Natural killer cell treated with Interleukin-12 subunit alpha and Interleukin-12 subunit beta and Interleukin-15 and Interleukin-18, amount 100 ng/mL, for 72 hours (primary cell): ENCODE results near the gene DDX4. TPM values are rescaled to one million over a fixed set of nuclear protein-coding genes. Genes with fewer than 3 reads are reported as not detected.
"Not testable (repeated sequence)": the region's sequence is repeated elsewhere in the genome, so short reads cannot be mapped to it uniquely, and the experiment has no call there.

Experiments used
- ATAC-seq, 2 donors: fragments of 150-1000 bp; cut with Tn5 transposase in 1 of 2; sonication (Bioruptor Pico), chemical (Tn5 transposase) in 1 of 2; 2 replicates each; pipeline ENCODE4 v1.10.0; 2021
- DNase-seq: peaks from one replicate; pipeline ENCODE4 v3.0.0; 2022; ENCODE audit warnings: low spot score
- H3K27ac Mint-ChIP-seq, 2 donors: 1 replicate in 1 of 2; 2 replicates in 1 of 2; pipeline ENCODE4 v1.8.0; 2022; ENCODE audit warnings: mixed read lengths in 2 of 2, mild to moderate bottlenecking in 1 of 2, moderate library complexity in 1 of 2
- H3K27me3 Mint-ChIP-seq, 2 donors: 1 replicate in 1 of 2; 2 replicates in 1 of 2; pipeline ENCODE4 v1.8.0; 2022; ENCODE audit warnings: mixed read lengths in 2 of 2
- H3K36me3 Mint-ChIP-seq: one replicate; pipeline ENCODE4 v1.8.0; 2022; ENCODE audit warnings: mixed read lengths
- H3K4me1 Mint-ChIP-seq, 2 donors: 1 replicate in 1 of 2; 2 replicates in 1 of 2; pipeline ENCODE4 v1.8.0; 2022; ENCODE audit warnings: low read depth in 2 of 2, mixed read lengths in 2 of 2, mild to moderate bottlenecking in 1 of 2
- H3K4me3 Mint-ChIP-seq: one replicate; pipeline ENCODE4 v1.8.0; 2022; ENCODE audit warnings: mixed read lengths
- H3K9me3 Mint-ChIP-seq: 2 replicates; pipeline ENCODE4 v1.8.0; 2022; ENCODE audit warnings: mixed read lengths
- total RNA-seq, 2 donors: library from RNA; stranded (reverse); gene quantifications; one replicate each; pipeline ENCODE4 v1.2.3, GENCODE V29; 2022

DDX4 gene
- not detected for total RNA-seq

GRCh38 chr5:55737793-55738192, at the start of gene DDX4:
DDX4 (plus strand) TSS chr5:55738061; CDS start chr5:55738964, 903 bp downstream.
- no peaks in the 10 kb centered on the region for H3K36me3 Mint-ChIP-seq
- no peak within 1 kb of the TSS for H3K27ac Mint-ChIP-seq
- no peak for ATAC-seq
- no peaks in the 10 kb centered on the region for H3K4me1 Mint-ChIP-seq
- no peaks in the 10 kb centered on the region for H3K9me3 Mint-ChIP-seq
- H3K4me3 Mint-ChIP-seq: no peak within 1 kb of the TSS
- peaks cover 7 to 9% of the 10 kb centered on the region in 2 donors for H3K27me3 Mint-ChIP-seq
- no peak for DNase-seq

DNA sequence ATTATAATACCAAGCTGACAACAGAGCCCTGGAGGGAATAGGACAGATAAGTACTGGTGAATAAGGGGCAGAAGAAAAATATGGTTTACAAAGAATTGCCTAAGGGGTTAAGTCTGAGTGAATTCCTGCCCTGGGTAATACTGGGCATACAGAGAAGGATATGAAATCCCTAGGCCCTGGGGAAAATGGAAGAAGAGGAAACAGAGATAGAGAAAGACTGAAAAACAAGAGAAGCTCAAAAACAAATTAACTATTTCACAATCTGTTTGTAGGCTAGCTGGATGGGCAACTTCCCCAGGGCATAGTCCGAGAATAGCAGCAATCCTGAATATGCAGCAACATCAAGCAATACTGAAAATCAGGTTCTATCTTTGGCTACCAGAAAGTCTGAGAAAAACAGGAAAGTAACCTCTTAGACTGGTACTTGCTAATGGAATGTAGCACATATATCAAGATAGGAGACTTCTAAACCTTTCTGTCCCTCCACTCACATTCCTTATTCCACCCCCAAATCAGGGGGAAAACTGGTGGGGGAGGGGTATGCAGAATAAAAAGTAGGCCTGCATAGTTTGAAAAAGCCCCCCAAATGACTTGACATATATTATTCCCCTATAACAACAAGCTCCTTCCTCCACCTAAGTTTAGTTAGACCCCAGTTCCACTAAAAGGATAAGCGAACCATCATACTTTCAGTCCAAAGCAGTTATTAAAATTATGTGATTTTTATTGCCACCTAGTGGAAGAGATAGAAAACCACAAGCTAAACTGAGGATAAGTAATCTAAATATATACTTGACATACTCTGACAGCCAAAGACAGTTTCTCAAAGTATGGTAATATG, 46.4 kb upstream of the DDX4 start:
- Mint-ChIP-seq H3K4me1 (no peaks in the 10 kb centered on the region), H3K27ac (no peak overlapping the region), H3K9me3 (no peaks in the 10 kb centered on the region), H3K27me3 (no peaks in the 10 kb centered on the region), H3K36me3 (no peaks in the 10 kb centered on the region), H3K4me3 (no peak overlapping the region)
- DNase-seq: no peak
- no peak for ATAC-seq

- no peak overlapping the region for H3K4me3 Mint-ChIP-seq
- no peak overlapping the region for H3K27ac Mint-ChIP-seq
- no peaks in the 10 kb centered on the region for H3K36me3 Mint-ChIP-seq
- H3K4me1 Mint-ChIP-seq: no peaks in the 10 kb centered on the region
- no peaks in the 10 kb centered on the region for H3K27me3 Mint-ChIP-seq
- DNase-seq (no peak), ATAC-seq (no peak)
- no peaks in the 10 kb centered on the region for H3K9me3 Mint-ChIP-seq
These were observed 45.8 kb upstream of the DDX4 start for GRCh38 chr5:55692106-55692417.

DNA sequence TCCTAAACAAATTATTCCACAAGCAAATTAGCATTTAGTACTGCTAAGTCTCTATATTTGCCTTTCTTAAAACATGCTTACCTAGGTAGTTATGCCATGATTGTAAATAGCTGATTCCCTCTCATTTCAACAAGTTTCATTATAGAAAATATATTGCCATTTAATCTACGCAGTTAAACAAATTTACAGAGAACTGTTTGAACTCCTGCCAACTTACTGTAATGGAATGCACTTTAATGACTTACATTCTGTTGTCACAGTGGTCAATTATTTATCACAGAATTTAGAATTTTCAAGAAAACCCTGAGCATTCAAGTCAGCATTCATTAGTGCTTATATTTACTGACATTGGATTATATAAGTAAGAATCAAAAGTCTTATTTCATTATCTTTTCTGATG, 45.4 kb upstream of the DDX4 start:
- H3K36me3 Mint-ChIP-seq: no peaks in the 10 kb centered on the region
- DNase-seq (no peak), ATAC-seq (no peak)
- no peaks in the 10 kb centered on the region for H3K9me3 Mint-ChIP-seq
- no peaks in the 10 kb centered on the region for H3K27me3 Mint-ChIP-seq
- no peaks in the 10 kb centered on the region for H3K4me1 Mint-ChIP-seq
- no peak overlapping the region for H3K27ac Mint-ChIP-seq
- no peak overlapping the region for H3K4me3 Mint-ChIP-seq

DNA sequence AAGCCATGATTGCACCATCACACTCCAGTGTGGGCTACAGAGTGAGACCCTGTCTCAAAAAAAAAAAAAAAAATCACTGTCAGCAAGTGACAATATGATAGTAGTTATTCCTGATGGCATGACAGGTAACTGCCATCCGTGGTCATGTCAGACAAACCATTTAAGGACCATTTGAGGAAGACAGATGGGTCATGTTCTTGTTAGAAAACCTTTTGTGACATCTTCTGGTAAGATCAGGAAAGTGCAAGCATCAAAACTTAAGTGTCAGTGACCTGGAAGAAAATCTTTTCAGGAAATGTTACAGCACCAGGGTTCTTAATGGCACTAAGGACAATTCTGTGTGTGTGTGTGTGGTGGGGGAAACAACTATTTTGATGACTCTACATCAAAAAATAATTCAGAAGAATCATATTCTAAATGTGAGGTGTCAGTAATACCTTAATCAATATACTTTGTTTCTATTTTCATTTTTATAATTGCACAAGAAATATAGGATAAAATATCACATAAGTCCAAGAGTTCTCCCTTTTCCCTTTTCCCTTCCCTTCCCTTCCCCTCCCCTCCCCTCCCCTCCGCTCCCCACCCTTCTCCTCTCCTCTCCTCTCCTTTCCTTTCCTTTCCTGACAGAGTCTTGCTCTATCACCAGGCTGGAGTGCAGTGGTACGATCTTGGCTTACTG, 43.6 kb upstream of the DDX4 start:
- Mint-ChIP-seq H3K4me1 (no peaks in the 10 kb centered on the region), H3K9me3 (no peaks in the 10 kb centered on the region), H3K36me3 (no peaks in the 10 kb centered on the region), H3K27ac (no peak overlapping the region), H3K27me3 (no peaks in the 10 kb centered on the region), H3K4me3 (no peak overlapping the region)
- DNase-seq: no peak
- no peak for ATAC-seq

DNA sequence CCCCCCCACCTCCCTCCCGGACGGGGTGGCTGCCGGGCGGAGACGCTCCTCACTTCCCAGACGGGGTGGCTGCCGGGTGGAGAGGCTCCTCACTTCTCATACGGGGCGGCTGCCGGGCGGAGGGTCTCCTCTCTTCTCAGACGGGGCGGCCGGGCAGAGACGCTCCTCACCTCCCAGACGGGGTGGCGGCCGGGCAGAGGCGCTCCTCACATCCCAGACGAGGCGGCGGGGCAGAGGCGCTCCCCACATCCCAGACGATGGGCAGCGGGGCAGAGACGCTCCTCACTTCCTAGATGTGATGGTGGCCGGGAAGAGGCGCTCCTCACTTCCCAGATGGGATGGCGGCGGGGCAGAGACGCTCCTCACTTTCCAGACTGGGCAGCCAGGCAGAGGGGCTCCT, 41.2 kb upstream of the DDX4 start:
- H3K4me1 Mint-ChIP-seq, H3K4me3 Mint-ChIP-seq, H3K9me3 Mint-ChIP-seq, H3K36me3 Mint-ChIP-seq, DNase-seq, ATAC-seq, H3K27me3 Mint-ChIP-seq: not testable (repeated sequence)
- peak overlapping the region in 1 of 2 donors; percentile 21 for H3K27ac Mint-ChIP-seq

GRCh38 chr5:55699041-55699688, 38.7 kb upstream of the DDX4 start:
- Mint-ChIP-seq H3K4me3 (no peak overlapping the region), H3K4me1 (peaks cover 3 to 10% of the 10 kb centered on the region in 2 donors), H3K36me3 (no peaks in the 10 kb centered on the region), H3K27me3 (no peaks in the 10 kb centered on the region), H3K9me3 (no peaks in the 10 kb centered on the region), H3K27ac (peak overlapping the region in 1 of 2 donors; percentile 34)
- DNase-seq (no peak), ATAC-seq (no peak)

DNA sequence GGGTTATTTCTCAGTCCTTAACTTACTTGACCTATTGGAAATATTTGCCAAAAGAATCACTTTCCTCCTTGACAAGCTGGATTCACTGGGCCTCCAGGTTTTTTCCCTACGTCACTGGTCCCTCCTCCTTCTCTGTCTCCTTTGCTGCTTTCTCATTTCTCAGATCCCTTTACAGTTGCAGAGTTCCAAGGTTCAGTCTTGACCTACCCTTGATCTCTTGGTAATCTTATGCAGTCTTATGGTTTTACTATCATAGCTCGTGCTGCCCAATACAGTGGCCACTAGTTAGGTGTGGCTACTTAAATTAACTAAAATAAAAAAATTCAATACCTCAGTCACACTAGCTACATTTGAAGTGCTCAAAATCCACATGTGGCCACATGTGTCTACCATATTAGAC, 37.1 kb upstream of the DDX4 start:
- Mint-ChIP-seq H3K4me1 (peaks cover 3 to 10% of the 10 kb centered on the region in 2 donors), H3K36me3 (no peaks in the 10 kb centered on the region), H3K4me3 (no peak overlapping the region), H3K27ac (no peak overlapping the region), H3K9me3 (no peaks in the 10 kb centered on the region), H3K27me3 (no peaks in the 10 kb centered on the region)
- ATAC-seq (no peak), DNase-seq (no peak)

DNA sequence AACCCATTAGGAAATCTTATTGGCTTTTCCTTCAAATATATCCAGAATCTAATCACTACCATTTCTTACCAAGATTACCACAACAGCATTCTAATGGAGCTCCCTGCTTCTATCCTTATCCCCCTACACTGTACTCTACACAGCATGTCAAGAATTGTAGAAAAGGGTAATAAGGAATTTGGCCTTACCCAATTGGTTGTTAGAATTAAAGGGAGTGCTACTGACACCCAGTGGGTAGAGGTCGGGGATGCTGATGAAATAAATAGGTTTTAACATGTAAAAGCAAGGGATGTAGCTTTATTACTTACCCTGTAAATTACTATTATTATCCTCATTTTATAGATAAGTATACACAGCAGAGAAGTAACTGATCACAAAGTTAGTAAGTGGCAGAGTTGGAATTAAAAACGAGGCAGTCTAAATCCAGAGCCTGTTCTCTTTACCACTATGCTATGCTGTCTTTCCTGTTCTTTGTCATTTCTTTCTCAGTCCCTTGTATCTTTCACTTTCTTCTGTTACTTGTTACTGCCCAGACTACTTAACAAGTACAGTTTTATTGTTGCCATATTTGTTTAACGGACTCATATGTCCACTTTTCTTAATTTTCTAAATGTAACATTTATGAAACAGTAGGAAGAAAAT, 36.3 kb upstream of the DDX4 start:
- no peak for ATAC-seq

GRCh38 chr5:55702598-55703345, 35.1 kb upstream of the DDX4 start:
- peaks cover 3 to 10% of the 10 kb centered on the region in 2 donors for H3K4me1 Mint-ChIP-seq
- no peaks in the 10 kb centered on the region for H3K27me3 Mint-ChIP-seq
- no peaks in the 10 kb centered on the region for H3K36me3 Mint-ChIP-seq
- H3K27ac Mint-ChIP-seq: no peak overlapping the region
- DNase-seq (no peak), ATAC-seq (no peak)
- no peak overlapping the region for H3K4me3 Mint-ChIP-seq
- no peaks in the 10 kb centered on the region for H3K9me3 Mint-ChIP-seq

More for the DNA sequence above, 36.3 kb upstream of the DDX4 start:
- Mint-ChIP-seq H3K27ac (no peak overlapping the region), H3K4me1 (peaks cover 3 to 10% of the 10 kb centered on the region in 2 donors), H3K36me3 (no peaks in the 10 kb centered on the region), H3K4me3 (no peak overlapping the region), H3K9me3 (no peaks in the 10 kb centered on the region), H3K27me3 (no peaks in the 10 kb centered on the region)
- DNase-seq: no peak

GRCh38 chr5:55706230-55706629, 31.6 kb upstream of the DDX4 start:
- no peak for DNase-seq
- no peak overlapping the region for H3K27ac Mint-ChIP-seq
- no peaks in the 10 kb centered on the region for H3K9me3 Mint-ChIP-seq
- H3K27me3 Mint-ChIP-seq: no peaks in the 10 kb centered on the region
- H3K4me3 Mint-ChIP-seq: no peak overlapping the region
- no peak for ATAC-seq
- H3K4me1 Mint-ChIP-seq: peaks cover 0 to 8% of the 10 kb centered on the region in 2 donors
- H3K36me3 Mint-ChIP-seq: no peaks in the 10 kb centered on the region

DNA sequence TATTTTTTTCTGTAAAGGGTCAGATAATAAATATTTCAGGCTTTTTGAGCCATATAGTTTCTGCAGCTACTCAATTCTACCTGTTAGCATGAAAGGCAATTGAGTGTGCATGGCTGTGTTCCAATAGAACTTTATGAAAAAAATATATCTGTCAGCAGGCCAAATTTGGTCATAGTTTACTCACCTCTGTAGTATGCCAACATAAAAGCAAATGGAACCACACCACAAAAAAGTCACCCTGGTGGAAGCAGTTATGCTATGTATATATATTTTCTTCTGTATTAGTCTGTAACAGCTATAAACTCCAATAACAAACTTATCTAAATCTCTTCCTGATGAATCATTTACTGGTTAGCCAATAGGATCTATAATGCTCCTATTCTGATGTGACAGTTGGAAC, 29.1 kb upstream of the DDX4 start:
- no peaks in the 10 kb centered on the region for H3K9me3 Mint-ChIP-seq
- DNase-seq: no peak
- H3K4me1 Mint-ChIP-seq: peaks cover 8 to 12% of the 10 kb centered on the region in 2 donors
- ATAC-seq: no peak
- no peaks in the 10 kb centered on the region for H3K36me3 Mint-ChIP-seq
- H3K27ac Mint-ChIP-seq: no peak overlapping the region
- H3K27me3 Mint-ChIP-seq: no peaks in the 10 kb centered on the region
- H3K4me3 Mint-ChIP-seq: no peak overlapping the region

- peak overlapping the region; percentile 99 for H3K4me3 Mint-ChIP-seq
- no peaks in the 10 kb centered on the region for H3K9me3 Mint-ChIP-seq
- H3K36me3 Mint-ChIP-seq: no peaks in the 10 kb centered on the region
- H3K27ac Mint-ChIP-seq: peak overlapping the region; percentile 90 to 97
- DNase-seq (no peak), ATAC-seq (no peak)
- peaks cover 8 to 12% of the 10 kb centered on the region in 2 donors for H3K4me1 Mint-ChIP-seq
- peaks cover 4 to 9% of the 10 kb centered on the region in 2 donors for H3K27me3 Mint-ChIP-seq
These were observed 26.3 kb upstream of the DDX4 start for GRCh38 chr5:55711507-55712022.
